Duodenal mucosa (tissue), 2 donors: Measurements from ENCODE around the gene NT5DC1.
A peak's percentile ranks its signal among the peaks of the same experiment; 100 is the strongest.

Experiments used
- H3K27ac ChIP-seq: one replicate; pipeline ENCODE4 v1.7.0; 2013; ENCODE audit warnings: low read depth, low read length
- H3K27me3 ChIP-seq, 2 donors: one replicate each; pipeline ENCODE4 v1.7.0; 2013; ENCODE audit warnings: low read length in 2 of 2, control low read depth in 1 of 2; ENCODE audit not compliant: insufficient read depth in 2 of 2, control insufficient read depth in 1 of 2
- H3K36me3 ChIP-seq, 2 donors: one replicate each; pipeline ENCODE4 v1.7.0; 2013; ENCODE audit warnings: low read length in 2 of 2, control low read depth in 1 of 2; ENCODE audit not compliant: insufficient read depth in 2 of 2, control insufficient read depth in 1 of 2
- H3K4me1 ChIP-seq, 2 donors: one replicate each; pipeline ENCODE4 v1.7.0; 2013; ENCODE audit warnings: low read length in 2 of 2, control low read depth in 1 of 2; ENCODE audit not compliant: insufficient read depth in 2 of 2, control insufficient read depth in 1 of 2
- H3K4me3 ChIP-seq, 2 donors: one replicate each; pipeline ENCODE4 v1.7.0; 2013; ENCODE audit warnings: low read length in 2 of 2, low read depth in 1 of 2
- H3K9ac ChIP-seq, 2 donors: one replicate each; pipeline ENCODE4 v1.7.0; 2013; ENCODE audit warnings: low read length in 2 of 2, low read depth in 1 of 2
- H3K9me3 ChIP-seq, 2 donors: one replicate each; pipeline ENCODE4 v1.7.0; 2013; ENCODE audit warnings: low read length in 2 of 2, control low read depth in 1 of 2; ENCODE audit not compliant: control insufficient read depth in 1 of 2

The NT5DC1 gene

DNA sequence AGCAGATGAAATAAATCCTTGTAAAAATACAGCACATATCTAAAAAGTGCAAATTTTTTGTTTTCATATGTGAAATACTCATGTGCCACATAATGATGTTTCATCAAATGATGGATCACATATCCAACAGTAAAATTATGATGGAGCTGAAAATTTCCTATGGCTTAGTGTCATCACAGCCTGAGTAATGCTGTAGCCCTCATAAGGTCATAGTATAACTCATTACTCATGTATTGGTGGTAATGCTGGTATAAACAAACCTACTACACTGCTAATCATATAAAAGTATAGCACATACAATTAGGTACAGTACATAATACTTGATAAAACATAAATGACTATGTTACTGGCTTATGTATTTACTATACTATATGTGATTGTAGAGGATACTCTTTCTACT lies 166.2 kb downstream of the NT5DC1 start:
- Histone ChIP-seq H3K9me3 (peaks cover 4 to 12% of the 10 kb centered on the region in 2 donors), H3K27ac (no peak overlapping the region), H3K36me3 (peaks cover 0 to 20% of the 10 kb centered on the region in 2 donors), H3K4me3 (no peak overlapping the region), H3K4me1 (no peaks in the 10 kb centered on the region), H3K27me3 (no peaks in the 10 kb centered on the region), H3K9ac (no peak overlapping the region)

DNA sequence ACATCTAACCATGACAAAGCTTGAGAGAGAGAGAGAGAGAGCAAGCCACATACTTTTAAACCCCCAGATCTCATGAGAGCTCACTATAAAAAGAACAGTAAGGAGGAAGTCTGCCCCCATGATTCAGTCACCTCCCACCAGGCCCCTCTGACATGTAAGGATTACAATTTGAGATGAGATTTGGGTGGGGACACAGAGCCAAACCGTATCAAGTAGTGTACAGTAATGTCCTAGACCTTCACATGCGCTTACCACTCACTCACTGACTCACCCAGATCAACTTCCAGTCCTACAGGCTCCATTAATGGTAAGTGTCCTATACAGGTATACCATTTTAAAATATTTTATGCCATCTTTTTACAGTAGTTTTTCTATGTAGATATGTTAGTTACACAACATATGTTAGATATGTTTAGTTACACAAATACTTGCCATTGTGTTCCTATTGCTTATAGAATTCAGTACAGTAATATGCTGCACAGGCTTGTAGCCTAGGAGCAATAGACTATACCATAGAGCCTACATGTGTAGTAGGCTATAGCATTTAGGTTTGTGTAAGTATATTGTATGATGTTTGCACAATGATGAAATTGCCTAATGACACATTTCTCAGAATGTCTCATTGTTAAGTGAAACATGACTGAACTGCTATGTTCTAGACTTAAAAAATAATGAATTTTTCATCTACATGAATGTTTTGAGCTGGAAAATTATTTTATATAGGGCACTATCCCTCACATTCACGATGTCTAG lies 167.4 kb downstream of the NT5DC1 start:
- H3K27ac ChIP-seq = no peak overlapping the region
- H3K9ac ChIP-seq = no peak overlapping the region
- no peak overlapping the region for H3K4me3 ChIP-seq
- no peaks in the 10 kb centered on the region for H3K4me1 ChIP-seq
- peaks cover 4 to 9% of the 10 kb centered on the region in 2 donors for H3K9me3 ChIP-seq
- no peaks in the 10 kb centered on the region for H3K27me3 ChIP-seq
- H3K36me3 ChIP-seq = peaks cover 6 to 20% of the 10 kb centered on the region in 2 donors

DNA sequence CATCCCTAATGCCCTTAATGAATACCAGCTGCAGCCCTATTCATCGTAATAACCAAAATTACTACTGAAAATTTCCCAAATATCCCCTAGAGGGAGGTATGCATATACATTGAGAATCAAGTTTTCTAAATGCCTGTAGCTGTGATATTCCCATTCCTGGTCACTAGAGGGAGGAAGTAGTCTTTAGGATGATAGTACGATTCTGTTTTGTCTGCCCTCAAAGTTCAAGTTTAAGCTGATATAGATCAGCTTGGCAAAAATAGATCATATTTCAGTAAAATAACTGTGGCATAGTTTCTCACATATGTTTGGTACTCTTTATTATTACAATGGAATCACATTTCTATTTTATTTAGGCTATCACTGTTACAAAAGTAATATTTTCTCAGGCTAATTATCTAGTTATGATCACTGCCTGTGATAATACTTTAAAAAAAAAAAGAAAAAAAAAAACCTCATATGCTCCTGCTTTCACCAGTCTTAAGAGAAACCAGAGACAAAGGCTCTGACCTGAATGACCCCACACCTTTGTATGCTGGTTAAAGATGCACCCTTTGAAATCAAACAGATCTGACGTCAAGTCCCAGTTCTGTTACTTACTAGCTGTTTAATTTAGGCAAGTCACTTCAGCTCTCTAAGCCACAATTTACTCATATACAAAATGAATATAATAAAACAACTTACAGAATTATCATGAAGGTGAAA lies 168.1 kb downstream of the NT5DC1 start:
- Histone ChIP-seq H3K36me3 (peaks cover 9 to 24% of the 10 kb centered on the region in 2 donors), H3K27ac (no peak overlapping the region)

DNA sequence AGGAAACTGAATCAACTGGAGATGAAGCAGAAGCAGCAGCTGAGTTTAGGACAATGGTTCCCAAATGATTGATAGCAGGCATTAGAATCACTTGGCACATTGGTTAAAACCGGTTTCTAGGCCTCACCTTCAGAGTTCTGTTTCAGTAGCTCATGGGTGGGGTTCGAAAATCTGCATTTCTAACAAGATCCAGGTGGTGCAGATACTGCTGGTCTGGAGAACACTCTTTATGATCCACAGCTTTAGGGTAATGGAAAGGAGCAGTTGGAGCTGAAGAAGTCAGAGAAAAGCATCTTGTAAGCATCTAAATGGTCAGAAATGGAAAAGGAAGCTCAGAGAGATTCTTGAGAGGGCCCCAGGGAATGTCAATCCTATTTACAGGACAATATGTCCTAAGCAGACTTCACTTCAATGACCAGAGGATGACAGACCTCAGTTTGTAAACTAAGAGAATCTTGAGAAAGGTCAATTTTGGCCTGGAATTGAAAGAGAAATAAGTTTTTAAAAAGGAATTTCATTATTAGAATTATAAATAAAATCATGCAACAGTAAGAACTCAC lies 170.6 kb downstream of the NT5DC1 start:
- no peak overlapping the region for H3K27ac ChIP-seq
- H3K4me1 ChIP-seq = peaks cover 7 to 10% of the 10 kb centered on the region in 2 donors
- no peak overlapping the region for H3K4me3 ChIP-seq
- H3K36me3 ChIP-seq = peaks cover 11 to 12% of the 10 kb centered on the region in 2 donors
- no peaks in the 10 kb centered on the region for H3K9me3 ChIP-seq
- H3K27me3 ChIP-seq = no peaks in the 10 kb centered on the region
- no peak overlapping the region for H3K9ac ChIP-seq

More for the DNA sequence above, 168.1 kb downstream of the NT5DC1 start:
- H3K4me3 ChIP-seq = no peak overlapping the region
- H3K27me3 ChIP-seq = no peaks in the 10 kb centered on the region
- H3K9ac ChIP-seq = no peak overlapping the region
- H3K4me1 ChIP-seq = no peaks in the 10 kb centered on the region
- H3K9me3 ChIP-seq = peaks cover 1% of the 10 kb centered on the region in 2 donors

DNA sequence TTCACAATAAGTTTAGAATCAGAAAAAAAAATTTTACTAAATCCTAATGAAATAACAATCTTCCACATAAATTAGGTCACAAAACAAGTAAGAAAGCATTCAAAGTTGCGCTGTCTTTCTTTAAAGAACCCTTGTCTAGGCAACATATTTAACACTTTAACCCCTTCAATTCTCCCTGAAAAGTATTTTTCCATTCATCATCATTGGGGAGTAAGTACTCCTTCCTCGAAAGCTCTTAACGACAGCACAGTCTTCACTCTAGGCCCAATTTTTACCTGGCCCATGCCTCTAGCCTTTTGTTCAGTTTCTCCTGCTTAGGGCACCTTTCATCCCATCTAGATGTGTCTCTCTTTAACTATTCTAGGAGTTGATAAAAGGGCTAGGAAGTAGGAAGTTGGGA lies 176.5 kb downstream of the NT5DC1 start:
- Histone ChIP-seq H3K9ac (peak overlapping the region; percentile 41 to 54), H3K27me3 (no peaks in the 10 kb centered on the region), H3K4me1 (peaks cover 30 to 38% of the 10 kb centered on the region in 2 donors), H3K4me3 (peak overlapping the region; percentile 87 to 97), H3K27ac (no peak overlapping the region), H3K9me3 (no peaks in the 10 kb centered on the region), H3K36me3 (peaks cover 10 to 18% of the 10 kb centered on the region in 2 donors)

DNA sequence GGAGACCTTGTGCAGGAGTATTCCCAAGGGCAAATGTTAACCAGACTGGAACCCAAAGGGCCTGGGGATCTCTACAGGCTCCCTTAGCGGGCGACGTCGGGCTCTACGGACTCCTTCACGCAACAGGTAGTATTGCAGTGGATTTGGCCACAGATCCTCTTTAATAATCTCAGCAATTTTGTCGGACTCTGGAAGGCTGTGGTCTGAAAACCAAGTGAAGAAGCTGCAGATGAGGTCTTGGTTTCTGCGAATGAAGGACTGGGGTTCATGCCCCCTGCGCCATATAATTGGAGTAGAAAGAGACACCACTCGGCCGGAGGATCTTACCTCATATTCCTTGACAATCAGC lies 177.8 kb downstream of the NT5DC1 start:
- H3K27ac ChIP-seq = peak overlapping the region; percentile 99
- peak overlapping the region; percentile 91 to 99 for H3K9ac ChIP-seq
- no peaks in the 10 kb centered on the region for H3K9me3 ChIP-seq
- H3K36me3 ChIP-seq = peaks cover 7 to 10% of the 10 kb centered on the region in 2 donors
- peaks cover 30 to 38% of the 10 kb centered on the region in 2 donors for H3K4me1 ChIP-seq
- H3K4me3 ChIP-seq = peak overlapping the region; percentile 87 to 97
- no peaks in the 10 kb centered on the region for H3K27me3 ChIP-seq

DNA sequence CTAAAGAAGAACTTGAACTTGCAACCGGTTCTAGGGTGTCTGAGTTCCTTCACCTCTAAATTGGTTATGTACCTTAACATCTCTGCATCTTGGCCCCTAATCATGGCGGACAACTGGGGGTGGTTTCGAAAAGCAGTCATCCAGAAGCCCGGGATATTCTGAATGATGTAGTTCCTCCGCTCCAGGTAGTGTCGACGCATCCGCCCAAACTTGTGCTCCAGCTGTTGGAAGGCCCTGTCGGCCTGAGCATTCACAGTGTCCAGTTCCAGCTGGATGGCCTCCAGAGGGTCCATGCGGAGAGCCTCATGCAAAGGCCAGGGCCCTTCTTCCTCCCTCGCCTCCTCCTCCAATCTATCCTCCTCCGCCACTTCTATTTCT lies 178.2 kb downstream of the NT5DC1 start:
- H3K9ac ChIP-seq = peak overlapping the region; percentile 91 to 99
- H3K4me3 ChIP-seq = peak overlapping the region; percentile 87 to 97
- H3K27ac ChIP-seq = peak overlapping the region; percentile 99
- no peaks in the 10 kb centered on the region for H3K9me3 ChIP-seq
- no peaks in the 10 kb centered on the region for H3K27me3 ChIP-seq
- peaks cover 5 to 10% of the 10 kb centered on the region in 2 donors for H3K36me3 ChIP-seq
- peaks cover 30 to 38% of the 10 kb centered on the region in 2 donors for H3K4me1 ChIP-seq

DNA sequence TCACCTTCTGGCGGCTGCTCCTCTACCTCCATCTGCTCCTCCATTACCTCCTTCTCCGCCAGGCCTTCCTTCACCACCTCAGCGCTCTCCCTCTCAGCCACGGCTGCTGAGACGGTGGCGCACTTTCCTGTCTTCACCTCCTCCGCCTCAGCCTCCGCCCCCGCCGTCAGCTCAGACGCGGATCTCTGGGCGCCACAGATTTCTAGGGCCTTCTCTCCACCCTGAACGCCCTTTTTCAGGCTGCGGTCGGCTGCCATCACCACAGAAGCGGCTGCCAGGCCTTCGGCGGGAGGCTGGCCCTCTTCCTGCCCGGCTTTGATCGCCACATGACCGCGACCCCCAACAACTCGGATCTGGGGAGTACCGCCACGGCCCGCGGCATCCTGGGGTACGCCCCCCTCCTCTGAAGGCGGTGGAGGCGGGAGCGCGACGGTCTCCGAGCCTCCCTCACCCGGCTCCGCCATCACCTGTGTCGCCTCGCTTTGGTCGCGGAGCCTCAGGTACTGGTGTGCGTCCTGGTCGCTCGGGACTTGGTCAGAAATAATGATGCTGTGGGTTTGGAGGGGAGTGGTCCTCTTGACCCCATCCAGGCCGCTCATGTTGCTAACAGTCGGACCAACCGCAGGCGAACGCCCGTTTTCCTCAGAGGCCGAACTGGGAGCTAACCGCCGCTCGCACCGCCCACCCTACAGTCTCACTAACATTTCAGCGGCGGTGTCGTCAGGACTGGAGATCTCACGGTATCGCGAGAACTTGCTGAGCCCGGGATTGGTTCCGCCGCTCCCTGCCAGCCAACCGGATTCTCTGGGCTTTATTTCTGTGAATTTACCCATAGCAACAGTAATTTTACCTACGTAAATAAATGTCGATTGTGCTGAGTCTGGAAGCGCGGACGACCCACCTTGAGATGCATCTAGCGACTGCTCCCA lies 178.8 kb downstream of the NT5DC1 start, which contains the start of gene TSPYL1:
Gene TSPYL1 (minus strand): TSS at position 699 of the 929 bp plus-strand sequence. CDS start 100 bp downstream, at position 599.
- Histone ChIP-seq H3K27me3 (no peaks in the 10 kb centered on the region), H3K4me3 (peak within 1 kb of the TSS; percentile 87 to 97), H3K9ac (peak within 1 kb of the TSS; percentile 91 to 99), H3K36me3 (peaks cover 5 to 8% of the 10 kb centered on the region in 2 donors), H3K9me3 (no peaks in the 10 kb centered on the region), H3K27ac (peak within 1 kb of the TSS; percentile 99), H3K4me1 (peaks cover 30 to 38% of the 10 kb centered on the region in 2 donors)

DNA sequence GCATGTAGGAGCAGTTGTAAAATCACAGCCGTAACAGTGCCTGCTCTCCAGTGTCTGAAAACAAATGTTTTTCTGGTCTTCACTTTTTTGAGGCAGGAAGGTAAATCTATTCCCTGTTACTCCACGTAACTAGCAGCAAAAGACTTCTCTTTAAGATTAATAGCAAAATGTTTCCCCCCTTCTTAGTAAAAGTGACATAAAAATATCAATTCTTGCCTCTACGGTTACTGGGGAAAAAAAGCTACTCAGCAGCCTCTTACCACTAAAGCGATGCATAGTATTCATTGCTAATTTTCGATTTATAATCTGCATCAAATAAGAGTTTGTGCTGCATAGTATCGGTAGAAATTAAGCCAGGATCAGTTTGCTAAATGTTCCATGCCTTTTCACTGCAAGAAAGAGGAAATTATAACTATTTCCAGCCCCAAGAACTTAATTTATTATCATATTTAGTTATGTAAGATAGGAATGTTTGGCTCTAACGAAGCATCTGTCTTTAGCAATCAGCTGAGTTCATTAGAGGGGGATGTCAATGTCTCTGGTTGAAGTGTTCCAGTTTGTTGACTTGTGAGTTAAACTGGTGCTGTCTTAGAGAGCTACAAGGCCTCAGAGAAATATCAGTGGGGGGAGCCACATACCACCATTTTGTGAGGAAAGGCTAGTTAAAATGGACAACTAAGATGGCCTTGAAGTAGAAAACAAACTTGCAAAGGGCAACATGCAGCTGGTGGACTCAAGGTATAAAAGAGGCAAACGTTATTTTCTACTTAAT lies 179.7 kb downstream of the NT5DC1 start:
- Histone ChIP-seq H3K27ac (peak overlapping the region; percentile 87), H3K4me3 (peak overlapping the region; percentile 87 to 97), H3K27me3 (no peaks in the 10 kb centered on the region), H3K36me3 (peaks cover 5 to 7% of the 10 kb centered on the region in 2 donors), H3K9me3 (no peaks in the 10 kb centered on the region), H3K4me1 (peaks cover 30 to 37% of the 10 kb centered on the region in 2 donors), H3K9ac (peak overlapping the region; percentile 91)
